Measurements from ENCODE around the gene CHP1. TPM values are rescaled to one million over a fixed set of nuclear protein-coding genes. Genes with fewer than 3 reads are reported as not detected.

Gene CHP1
- total and polyA plus RNA-seq, 2 of the 8 experiments (the other 6 are each of a cell fraction or from before 2014, with no cell fraction given): 45.2 to 89.0 TPM

- Histone ChIP-seq H3K23me2 (ENCODE audit: low read depth, low read length) (no peaks in the 10 kb centered on the region), H4K8ac (ENCODE audit: extremely low read depth, insufficient read depth, low read length) (no peak overlapping the region), H2AFZ (ENCODE audit: low read length) (no peak overlapping the region), H3K27ac (ENCODE audit: low read depth, low read length) (no peak overlapping the region), H3K36me3 (ENCODE audit: control insufficient read depth in 2 of 4, insufficient read depth in 4 of 4, low read length in 3 of 4) (no peaks in the 10 kb centered on the region), H3K79me1 (ENCODE audit: low read depth, low read length) (no peaks in the 10 kb centered on the region), H3K23ac (ENCODE audit: insufficient read length) (no peak overlapping the region), H2BK120ac (replicated peaks; ENCODE audit: low read depth, low read length) (no peak overlapping the region), H3K79me2 (ENCODE audit: control insufficient read depth in 1 of 2, insufficient read depth in 2 of 2, low read length in 2 of 2) (no peaks in the 10 kb centered on the region), H3K4me3 (ENCODE audit: extremely low read depth in 1 of 4, insufficient read depth in 2 of 4, low read depth in 3 of 4, low read length in 4 of 4) (no peak overlapping the region), H2BK15ac (ENCODE audit: low read length) (no peak overlapping the region), H2BK20ac (ENCODE audit: low read length) (no peak overlapping the region), H3K9me3 (ENCODE audit: insufficient read depth in 2 of 2, low read depth in 1 of 2, low read length in 1 of 2) (no peaks in the 10 kb centered on the region), H3K18ac (ENCODE audit: extremely low read depth, low read length) (no peak overlapping the region; the same call in 1 of the 2 replicates), H4K5ac (ENCODE audit: insufficient read length, low read depth, low read length) (no peak overlapping the region), H3K14ac (ENCODE audit: insufficient read length) (no peak overlapping the region), H4K20me1 (replicated peaks in 1 of 2; ENCODE audit: control insufficient read depth in 1 of 2, insufficient read depth in 2 of 2, low read length in 2 of 2) (no peaks in the 10 kb centered on the region), H3K27me3 (replicated peaks in 1 of 4; ENCODE audit: control insufficient read depth in 3 of 4, extremely low read depth in 1 of 4, insufficient read depth in 3 of 4, low read length in 3 of 4) (no peaks in the 10 kb centered on the region), H2AK5ac (ENCODE audit: low read depth, low read length) (no peak overlapping the region), H3K4me2 (ENCODE audit: insufficient read depth in 1 of 2, low read depth in 2 of 2, low read length in 2 of 2) (no peak overlapping the region), H2BK12ac (ENCODE audit: low read depth, low read length) (no peak overlapping the region), H3K56ac (replicated peaks; ENCODE audit: insufficient read length, low read depth, low read length) (no peak overlapping the region), H3K9ac (replicated peaks in 1 of 4; ENCODE audit: extremely low read depth in 1 of 4, low read depth in 3 of 4, low read length in 3 of 4) (no peak overlapping the region), H3K4ac (replicated peaks; ENCODE audit: insufficient read length, low read depth, low read length) (no peak overlapping the region), H3K4me1 (replicated peaks in 1 of 4; ENCODE audit: control insufficient read depth in 3 of 4, insufficient read depth in 4 of 4, low read length in 3 of 4) (no peaks in the 10 kb centered on the region; a peak in 1 of 7 replicates), H2BK5ac (ENCODE audit: low read depth, low read length) (no peak overlapping the region), H4K91ac (replicated peaks; ENCODE audit: insufficient read length, low read length) (no peak overlapping the region)
- 92% methylated on average over 3 of the region's 3 CpGs; no CpG with 5 or more reads in 1 of the 2 experiments for WGBS, 2 experiments (ENCODE audit: extremely low coverage in 1 of 2, insufficient coverage in 1 of 2, insufficient read length in 1 of 2, insufficient replicate concordance in 2 of 2, low coverage in 1 of 2, low lambda C conversion rate in 2 of 2, missing lambda C conversion rate in 1 of 2)
- ChIA-PET CTCF (ENCODE audit: partially characterized antibody) (interaction anchor here (0.6 to 1.4 kb wide), 2 partner anchors 13 to 316 kb away, joined by 3 to 5 read pairs; no protein-coding TSS in a partner anchor), POLR2A (ENCODE audit: partially characterized antibody) (interaction anchor here (0.6 kb wide), 2 partner anchors 9 to 15 kb away, joined by 3 to 4 read pairs; no protein-coding TSS in a partner anchor)
- FAIRE-seq (no peak), DNase-seq (ENCODE audit: low read depth in 1 of 2, low spot score in 2 of 2) (no peak)
- no peak for TF ChIP-seq FOSL1 (IDR thresholded peaks at IDR 0.05; ENCODE audit: insufficient read depth, low read depth, low read length)
- no peak for TF ChIP-seq TAF7 (optimal IDR thresholded peaks at IDR 0.05; ENCODE audit: borderline replicate concordance, low read depth, low read length)
- TF ChIP-seq RXRA (IDR thresholded peaks at IDR 0.05; ENCODE audit: insufficient read depth, low read depth, low read length): no peak
- no peak for TF ChIP-seq POLR2A (IDR thresholded peaks at IDR 0.05; ENCODE audit: control extremely low read depth in 1 of 2, low read depth in 2 of 2, low read length in 2 of 2)
- no peak for TF ChIP-seq MAFK (IDR thresholded peaks at IDR 0.05; ENCODE audit: low read depth, low read length)
- TF ChIP-seq YY1 (IDR thresholded peaks at IDR 0.05; ENCODE audit: low read depth, low read length): no peak
- TF ChIP-seq CBX8 (IDR thresholded peaks at IDR 0.05; ENCODE audit: borderline replicate concordance, low read depth, low read length): no peak
- no peak for TF ChIP-seq CHD1 (IDR thresholded peaks at IDR 0.05; ENCODE audit: low read depth, low read length)
- no peak for TF ChIP-seq KDM1A (IDR thresholded peaks at IDR 0.05; ENCODE audit: borderline replicate concordance, low read length)
- no peak for TF ChIP-seq POLR2AphosphoS5 (IDR thresholded peaks at IDR 0.05; ENCODE audit: low read depth, low read length)
- no peak for TF ChIP-seq CREB1 (IDR thresholded peaks at IDR 0.05)
- no peak for TF ChIP-seq POU5F1 (IDR thresholded peaks at IDR 0.05; ENCODE audit: low read depth, low read length)
- TF ChIP-seq RAD21 (IDR thresholded peaks at IDR 0.05 in 1 of 2, conservative IDR thresholded peaks at IDR 0.05 in 1 of 2; ENCODE audit: low read depth in 2 of 2, low read length in 2 of 2): no peak
- TF ChIP-seq ASH2L (IDR thresholded peaks at IDR 0.05; ENCODE audit: low read length): no peak
- no peak for TF ChIP-seq SP4 (IDR thresholded peaks at IDR 0.05; ENCODE audit: low read length)
Measured at GRCh38 chr15:41205315-41205714, 25.8 kb upstream of the CHP1 start.
